ENCODE measurements around the gene NAALADL2. TPM values are rescaled to one million over a fixed set of nuclear protein-coding genes. Genes with fewer than 3 reads are reported as not detected.

The NAALADL2 gene
- total and polyA plus RNA-seq, 2 of the 4 experiments (the other 2 are of a cell fraction) = 3.8 to 19.2 TPM

GRCh38 chr3:175383813-175384212 lies 524.7 kb downstream of the NAALADL2 start:
- no peak overlapping the region for H3K23ac ChIP-seq (ENCODE audit: low read depth, low read length)
- ChIA-PET CTCF (interaction anchor here (0.6 kb wide), 1 partner anchor 783 kb away, joined by 3 read pairs; no protein-coding TSS in a partner anchor), POLR2A (ENCODE audit: unreplicated experiment) (no interaction called here)
- H2BK15ac ChIP-seq (ENCODE audit: low read depth, low read length) = no peak overlapping the region
- no peak overlapping the region for H2AFZ ChIP-seq (replicated peaks; ENCODE audit: low read length, poor library complexity)
- H3K27ac ChIP-seq (ENCODE audit: insufficient read depth, low read length) = peak overlapping the region; percentile 52; the same call in 1 of the 2 replicates
- no peaks in the 10 kb centered on the region for H4K20me1 ChIP-seq (ENCODE audit: insufficient read depth, low read length)
- no peak overlapping the region for H3K14ac ChIP-seq (replicated peaks; ENCODE audit: low read depth, low read length)
- no CpG with 5 or more reads among the region's 3 CpGs for WGBS, 2 experiments (ENCODE audit: extremely low coverage in 2 of 2, insufficient read length in 1 of 2)
- 0 out of 4 replicates have a peak overlapping the region, but pooled peaks of 1 of the 2 experiments have one; percentile 14 for H4K8ac ChIP-seq (ENCODE audit: low read depth in 2 of 2, low read length in 2 of 2)
- H2AK5ac ChIP-seq (ENCODE audit: low read depth, low read length) = no peak overlapping the region
- in situ Hi-C loops (cut with MboI; ENCODE audit: low sequenced_read_pairs) (no loop called here), intact Hi-C loops (cut with micrococcal nuclease) (no loop called here), dilution Hi-C loops (cut with HindIII; ENCODE audit: low sequenced_read_pairs, unreplicated experiment) (no loop called here)
- H3K9me3 ChIP-seq (ENCODE audit: control insufficient read depth, insufficient read depth, low read length) = no peaks in the 10 kb centered on the region
- H2BK5ac ChIP-seq (ENCODE audit: low read depth, low read length, poor library complexity, severe bottlenecking) = peak overlapping the region; percentile 80
- ATAC-seq (ENCODE audit: low read depth) (peak; percentile 67), DNase-seq (peak; percentile 70)
- H3K79me1 ChIP-seq (ENCODE audit: low read depth in 1 of 2, low read length in 2 of 2) = no peaks in the 10 kb centered on the region
- no peak overlapping the region for H2AK9ac ChIP-seq (replicated peaks; ENCODE audit: low read depth, low read length, poor library complexity)
- BruUV-seq (replicated peaks) = no TSS peak
- no peak overlapping the region for H2BK120ac ChIP-seq (ENCODE audit: low read depth, low read length)
- TF ChIP-seq CTCF (conservative IDR thresholded peaks at IDR 0.05; ENCODE audit: low read depth, low read length) (no peak), MXI1 (IDR thresholded peaks at IDR 0.05; ENCODE audit: borderline replicate concordance, low read depth, low read length) (no peak), RCOR1 (IDR thresholded peaks at IDR 0.05; ENCODE audit: insufficient replicate concordance, low read length) (no peak), NFE2L2 (IDR thresholded peaks at IDR 0.05; ENCODE audit: low read depth, low read length) (no peak), CEBPB (IDR thresholded peaks at IDR 0.05; ENCODE audit: low read depth, low read length) (0 out of 2 replicates have a peak, but pooled peaks have one; percentile 15)
- H4K91ac ChIP-seq (ENCODE audit: insufficient read depth, low read depth, low read length) = no peak overlapping the region
- H3K9ac ChIP-seq (ENCODE audit: low read depth, low read length) = no peak overlapping the region
- no peak overlapping the region for H3K56ac ChIP-seq (ENCODE audit: extremely low read depth, insufficient read depth, low read length)
- peak overlapping the region; percentile 75; the same call in 1 of the 2 replicates for H3K18ac ChIP-seq (ENCODE audit: low read depth, low read length)
- no peak overlapping the region for H3K4me3 ChIP-seq (ENCODE audit: insufficient read depth, low read depth, low read length)
- no peaks in the 10 kb centered on the region for H3K9me1 ChIP-seq (ENCODE audit: insufficient read depth, low read length)
- peak overlapping the region; percentile 44; the same call in 1 of the 2 replicates for H3K4me2 ChIP-seq (ENCODE audit: low read depth, low read length)
- no peak overlapping the region for H3K4ac ChIP-seq (ENCODE audit: low read depth, low read length)
- no peak overlapping the region for H2BK20ac ChIP-seq (ENCODE audit: low read depth, low read length)
- H3K4me1 ChIP-seq (ENCODE audit: control insufficient read depth, insufficient read depth, low read length) = no peaks in the 10 kb centered on the region
- no peaks in the 10 kb centered on the region for H3K36me3 ChIP-seq (ENCODE audit: control insufficient read depth, insufficient read depth, low read length)
- H4K5ac ChIP-seq (ENCODE audit: low read depth, low read length) = no peak overlapping the region; the same call in 1 of the 2 replicates
- no peaks in the 10 kb centered on the region for H3K27me3 ChIP-seq (ENCODE audit: control insufficient read depth, insufficient read depth, low read length)

Measured in IMR-90 (cell line).